ENCODE measurements around the gene PLIN5.
A peak's percentile ranks its signal among the peaks of the same experiment; 100 is the strongest.

The PLIN5 gene

GRCh38 chr19:4494691-4495064 lies 40.3 kb downstream of the PLIN5 start:
- FAIRE-seq (no peak), DNase-seq (ENCODE audit: insufficient read length, low spot score) (no peak)
- no peak for TF ChIP-seq POLR2A (IDR thresholded peaks at IDR 0.05; ENCODE audit: low read depth, low read length)

GRCh38 chr19:4493929-4494690 lies 40.9 kb downstream of the PLIN5 start:
- DNase-seq (ENCODE audit: insufficient read length, low spot score) (no peak), FAIRE-seq (no peak)
- TF ChIP-seq POLR2A (IDR thresholded peaks at IDR 0.05; ENCODE audit: low read depth, low read length): no peak

GRCh38 chr19:4493104-4493928 lies 41.7 kb downstream of the PLIN5 start:
- no peak for TF ChIP-seq POLR2A (IDR thresholded peaks at IDR 0.05; ENCODE audit: low read depth, low read length)
- FAIRE-seq: no peak

GRCh38 chr19:4492337-4493103 lies 42.5 kb downstream of the PLIN5 start:
- TF ChIP-seq POLR2A (IDR thresholded peaks at IDR 0.05; ENCODE audit: low read depth, low read length): no peak
- FAIRE-seq (no peak), DNase-seq (ENCODE audit: insufficient read length, low spot score) (no peak)

More at GRCh38 chr19:4493104-4493928, 41.7 kb downstream of the PLIN5 start:
- DNase-seq (ENCODE audit: insufficient read length, low spot score): no peak

- DNase-seq (ENCODE audit: insufficient read length, low spot score) (no peak), FAIRE-seq (no peak)
- TF ChIP-seq POLR2A (IDR thresholded peaks at IDR 0.05; ENCODE audit: low read depth, low read length): no peak
Measured at GRCh38 chr19:4491446-4491845, 43.6 kb downstream of the PLIN5 start.

GRCh38 chr19:4488496-4488895 lies 46.5 kb downstream of the PLIN5 start:
- DNase-seq (ENCODE audit: insufficient read length, low spot score) (no peak), FAIRE-seq (no peak)
- TF ChIP-seq POLR2A (IDR thresholded peaks at IDR 0.05; ENCODE audit: low read depth, low read length): no peak

- FAIRE-seq (no peak), DNase-seq (ENCODE audit: insufficient read length, low spot score) (no peak)
- TF ChIP-seq POLR2A (IDR thresholded peaks at IDR 0.05; ENCODE audit: low read depth, low read length): no peak
Measured at GRCh38 chr19:4487572-4487971, 47.5 kb downstream of the PLIN5 start.

- DNase-seq (ENCODE audit: insufficient read length, low spot score) (no peak), FAIRE-seq (no peak)
- TF ChIP-seq POLR2A (IDR thresholded peaks at IDR 0.05; ENCODE audit: low read depth, low read length): no peak
Measured at GRCh38 chr19:4483385-4483784, 51.6 kb downstream of the PLIN5 start.

GRCh38 chr19:4482721-4483364 lies 52.2 kb downstream of the PLIN5 start:
- DNase-seq (ENCODE audit: insufficient read length, low spot score): no peak
- FAIRE-seq: no peak
- TF ChIP-seq POLR2A (IDR thresholded peaks at IDR 0.05; ENCODE audit: low read depth, low read length): no peak

- no peak for TF ChIP-seq POLR2A (IDR thresholded peaks at IDR 0.05; ENCODE audit: low read depth, low read length)
- DNase-seq (ENCODE audit: insufficient read length, low spot score): no peak
- no peak for FAIRE-seq
Measured at GRCh38 chr19:4477034-4477801, 57.8 kb downstream of the PLIN5 start.

- DNase-seq (ENCODE audit: insufficient read length, low spot score) (peak; percentile 49), FAIRE-seq (no peak)
- TF ChIP-seq POLR2A (IDR thresholded peaks at IDR 0.05; ENCODE audit: low read depth, low read length): no peak
Measured at GRCh38 chr19:4474514-4475022, 60.5 kb downstream of the PLIN5 start.

GRCh38 chr19:4473763-4474513 lies 61.1 kb downstream of the PLIN5 start:
- no peak for FAIRE-seq

More at GRCh38 chr19:4473763-4474513, 61.1 kb downstream of the PLIN5 start:
- no peak for DNase-seq (ENCODE audit: insufficient read length, low spot score)
- TF ChIP-seq POLR2A (IDR thresholded peaks at IDR 0.05; ENCODE audit: low read depth, low read length): no peak

All from H54 (cell line).